Keratinocyte (primary cell): ENCODE data around the gene HACE1.

Experiments used
- CTCF ChIP-seq, 3 experiments: IDR thresholded peaks in 1 of 3; conservative IDR thresholded peaks in 1 of 3; optimal IDR thresholded peaks in 1 of 3; 2 replicates in 2 of 3; 3 replicates in 1 of 3; pipeline versions ENCODE3 to v1.5.1; 2011; ENCODE audit warnings: low read length in 3 of 3, mild to moderate bottlenecking in 3 of 3, moderate library complexity in 2 of 3, control low read depth in 1 of 3, inconsistent platforms in 1 of 3; ENCODE audit not compliant: insufficient read depth in 2 of 3; ENCODE audit errors: extremely low read depth in 1 of 3
- EZH2 ChIP-seq: IDR thresholded peaks from one replicate; pipeline ENCODE4 v1.6.1; 2012; ENCODE audit warnings: inconsistent platforms, mild to moderate bottlenecking, low read length, moderate library complexity

DNA sequence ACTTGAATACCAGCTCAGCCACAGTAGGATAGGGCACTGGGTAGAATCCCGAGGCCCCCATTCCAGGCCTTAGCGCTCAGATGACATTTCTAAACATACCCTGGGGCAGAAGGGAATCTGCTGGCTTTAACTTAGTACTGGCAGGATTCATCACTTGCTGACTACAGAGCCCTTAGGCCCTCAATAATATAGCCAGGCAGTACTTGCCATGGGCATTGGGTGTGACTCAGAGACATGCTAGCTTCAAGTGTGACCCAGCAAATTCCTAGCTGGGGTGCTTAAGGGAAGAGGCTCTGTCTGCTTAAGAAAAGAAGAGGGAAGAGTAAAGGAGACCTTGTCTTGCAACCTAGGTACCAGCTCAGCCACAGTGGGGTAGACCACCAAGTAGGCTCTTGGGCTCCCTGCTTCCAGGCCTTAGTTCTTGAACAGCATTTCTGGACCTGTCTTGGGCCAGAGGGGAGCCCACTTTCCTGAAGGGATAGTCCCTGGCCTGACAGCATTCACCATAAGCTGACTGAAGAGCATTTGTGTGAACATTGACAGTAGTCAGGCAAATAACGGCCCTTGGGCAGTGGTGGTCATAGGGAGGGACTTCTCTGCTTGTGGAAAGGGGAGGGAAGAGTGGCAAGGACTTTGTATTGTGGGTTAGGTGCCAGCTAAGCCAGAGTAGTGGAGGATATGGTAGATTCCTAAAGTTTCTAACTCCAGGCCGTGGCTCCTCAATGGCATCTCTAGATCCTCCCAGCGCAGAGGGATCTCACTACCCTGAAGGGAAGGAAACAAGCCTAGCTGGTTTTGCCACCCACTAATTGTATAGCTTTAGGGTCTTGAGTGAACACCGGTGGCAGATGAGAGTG, 48.5 kb upstream of the HACE1 start:
- no peak for TF ChIP-seq CTCF (optimal IDR thresholded peaks at IDR 0.05 in 1 of 3, IDR thresholded peaks at IDR 0.05 in 1 of 3, conservative IDR thresholded peaks at IDR 0.05 in 1 of 3; ENCODE audit: extremely low read depth in 1 of 3, insufficient read depth in 2 of 3, low read length in 3 of 3)
- no peak for TF ChIP-seq EZH2
